ENCODE measurements around the gene GPRC5D. TPM values are rescaled to one million over a fixed set of nuclear protein-coding genes. Genes with fewer than 3 reads are reported as not detected.

Gene GPRC5D
- total RNA-seq, 4 donors from 2014 or later: 0.95 TPM; not detected in 3

DNA sequence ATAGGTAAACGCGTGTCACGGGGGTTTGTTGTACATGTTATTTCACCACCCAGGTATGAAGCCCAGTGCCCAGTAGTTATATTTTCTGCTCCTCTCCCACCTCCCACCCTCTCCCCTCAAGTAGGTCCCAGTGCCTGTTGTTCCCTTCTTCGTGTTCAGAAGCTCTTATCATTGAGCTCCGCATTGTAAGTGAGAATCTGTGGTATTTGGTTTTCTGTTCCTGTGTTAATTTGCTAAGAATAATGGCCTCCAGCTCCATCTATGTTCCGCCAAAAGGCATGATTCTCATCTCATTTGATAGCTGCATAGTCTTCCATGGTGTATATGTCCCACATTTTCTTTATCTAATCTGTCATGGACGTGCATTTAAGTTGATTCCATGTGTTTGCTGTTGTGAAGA, 6.9 kb upstream of the GPRC5D start:
- no peaks in the 10 kb centered on the region for H3K9me3 ChIP-seq
- H3K27me3 ChIP-seq: no peaks in the 10 kb centered on the region
- intact Hi-C loops (cut with DNase I): no loop called here
- H3K36me3 ChIP-seq: no peaks in the 10 kb centered on the region
- TF ChIP-seq POLR2A (IDR thresholded peaks at IDR 0.05): no peak
- TF ChIP-seq, protein P1, sequence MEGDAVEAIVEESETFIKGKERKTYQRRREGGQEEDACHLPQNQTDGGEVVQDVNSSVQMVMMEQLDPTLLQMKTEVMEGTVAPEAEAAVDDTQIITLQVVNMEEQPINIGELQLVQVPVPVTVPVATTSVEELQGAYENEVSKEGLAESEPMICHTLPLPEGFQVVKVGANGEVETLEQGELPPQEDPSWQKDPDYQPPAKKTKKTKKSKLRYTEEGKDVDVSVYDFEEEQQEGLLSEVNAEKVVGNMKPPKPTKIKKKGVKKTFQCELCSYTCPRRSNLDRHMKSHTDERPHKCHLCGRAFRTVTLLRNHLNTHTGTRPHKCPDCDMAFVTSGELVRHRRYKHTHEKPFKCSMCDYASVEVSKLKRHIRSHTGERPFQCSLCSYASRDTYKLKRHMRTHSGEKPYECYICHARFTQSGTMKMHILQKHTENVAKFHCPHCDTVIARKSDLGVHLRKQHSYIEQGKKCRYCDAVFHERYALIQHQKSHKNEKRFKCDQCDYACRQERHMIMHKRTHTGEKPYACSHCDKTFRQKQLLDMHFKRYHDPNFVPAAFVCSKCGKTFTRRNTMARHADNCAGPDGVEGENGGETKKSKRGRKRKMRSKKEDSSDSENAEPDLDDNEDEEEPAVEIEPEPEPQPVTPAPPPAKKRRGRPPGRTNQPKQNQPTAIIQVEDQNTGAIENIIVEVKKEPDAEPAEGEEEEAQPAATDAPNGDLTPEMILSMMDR (IDR thresholded peaks at IDR 0.05): no peak
- DNase-seq: no peak
- H3K27ac ChIP-seq: no peak overlapping the region
- WGBS, 2 donors: 75 to 81% methylated on average over 7 of the region's 7 CpGs
- H3K4me3 ChIP-seq: no peak overlapping the region
- no peaks in the 10 kb centered on the region for H3K4me1 ChIP-seq

DNA sequence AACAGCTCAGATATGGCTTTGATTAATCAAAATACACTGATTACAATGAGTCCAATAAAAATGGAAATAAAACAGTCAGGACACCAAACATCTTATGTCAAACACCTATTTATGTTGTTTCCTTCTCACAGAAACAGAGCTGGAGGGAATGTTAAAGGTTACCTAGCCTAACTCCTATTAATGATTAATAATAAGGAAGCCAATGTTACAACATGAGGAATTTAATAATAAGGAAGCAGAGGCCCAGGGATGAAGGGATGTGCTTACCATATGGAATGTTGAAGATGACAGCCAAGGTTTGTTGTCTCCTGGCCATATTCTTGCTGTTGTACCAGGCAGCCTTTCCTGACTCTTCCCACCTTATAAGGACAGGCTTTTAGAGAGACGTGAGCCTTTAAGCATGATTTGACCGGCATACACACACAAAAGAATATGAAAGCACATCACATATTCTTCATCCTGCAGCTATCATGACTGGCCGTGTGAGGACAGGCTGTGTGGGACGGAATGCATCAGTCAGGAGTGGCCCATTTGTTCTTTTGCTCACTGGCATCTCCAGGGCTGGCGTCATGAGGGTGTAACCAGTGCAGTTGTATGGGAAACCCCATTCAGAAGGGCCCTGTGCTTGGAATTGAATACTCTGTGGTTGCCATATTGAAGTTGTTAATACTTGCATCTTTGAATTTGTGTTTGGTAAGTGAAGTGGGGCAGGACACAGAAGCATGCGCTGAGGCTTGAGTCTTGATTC, 3.1 kb upstream of the GPRC5D start:
- WGBS, 2 donors: 94% methylated on average over 6 of the region's 6 CpGs
- intact Hi-C loops (cut with DNase I): no loop called here
- Histone ChIP-seq H3K4me3 (no peak overlapping the region), H3K9me3 (no peaks in the 10 kb centered on the region), H3K4me1 (no peaks in the 10 kb centered on the region), H3K27ac (no peak overlapping the region), H3K36me3 (peaks cover 0 to 1% (median 0%) of the 10 kb centered on the region in 3 donors), H3K27me3 (no peaks in the 10 kb centered on the region)
- no peak for TF ChIP-seq POLR2A (IDR thresholded peaks at IDR 0.05)
- TF ChIP-seq, protein P1 (IDR thresholded peaks at IDR 0.05): no peak
- no peak for DNase-seq

DNA sequence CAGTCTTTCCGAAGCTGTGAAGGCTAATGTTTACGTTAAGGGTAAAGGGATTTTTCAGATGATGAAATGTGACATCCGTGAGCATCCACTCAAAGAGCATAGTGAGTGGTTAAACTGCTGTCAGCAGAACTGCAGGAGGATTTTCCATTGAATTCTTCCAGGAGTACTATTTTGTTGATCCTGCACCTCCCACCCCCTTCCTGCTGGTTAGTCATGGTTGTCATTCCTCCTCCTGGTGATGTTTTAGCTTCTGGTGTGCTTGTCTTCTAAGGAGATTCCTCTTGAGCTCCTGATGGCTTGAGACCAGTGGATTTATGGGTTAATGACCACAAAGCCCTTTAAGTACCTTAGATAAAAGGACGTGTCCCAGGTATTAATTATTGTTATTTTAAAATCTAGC, 2.4 kb upstream of the GPRC5D start:
- WGBS, 2 donors: 78 to 83% methylated on average over 4 of the region's 4 CpGs

DNA sequence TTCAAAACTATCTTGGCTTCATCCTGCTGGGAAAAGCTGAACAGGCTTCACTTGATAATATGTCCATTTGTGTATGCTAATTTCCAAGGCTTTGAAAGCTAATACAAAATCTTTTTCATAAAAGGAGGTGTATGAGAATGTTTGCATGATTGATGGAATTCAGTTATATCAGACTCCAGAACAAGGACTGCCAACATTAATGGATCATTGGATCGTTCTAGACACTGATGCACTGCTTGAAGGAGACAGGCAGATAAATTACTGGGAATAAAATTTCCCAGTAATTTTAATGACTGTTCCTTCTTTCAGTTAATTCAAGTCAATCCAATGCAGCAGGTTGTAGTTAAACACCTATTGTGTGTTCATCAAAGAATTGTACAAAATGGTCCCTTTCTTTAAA, 466 bp downstream of the GPRC5D start:
- Histone ChIP-seq H3K4me3 (no peak overlapping the region), H3K9me3 (no peaks in the 10 kb centered on the region), H3K36me3 (peaks cover 0 to 11% (median 0%) of the 10 kb centered on the region in 3 donors), H3K27me3 (no peaks in the 10 kb centered on the region), H3K27ac (no peak overlapping the region), H3K4me1 (no peaks in the 10 kb centered on the region)
- TF ChIP-seq, protein P1 (IDR thresholded peaks at IDR 0.05): no peak
- TF ChIP-seq POLR2A (IDR thresholded peaks at IDR 0.05): no peak
- intact Hi-C loops (cut with DNase I): no loop called here
- WGBS, 2 donors: 92 to 94% methylated on average over 1 of the region's 1 CpG
- no peak for DNase-seq

More for the DNA sequence above, 2.4 kb upstream of the GPRC5D start:
- no peak overlapping the region for H3K27ac ChIP-seq
- H3K9me3 ChIP-seq: no peaks in the 10 kb centered on the region
- TF ChIP-seq POLR2A (IDR thresholded peaks at IDR 0.05): no peak
- TF ChIP-seq, protein P1 (IDR thresholded peaks at IDR 0.05): no peak
- no peaks in the 10 kb centered on the region for H3K27me3 ChIP-seq
- intact Hi-C loops (cut with DNase I): no loop called here
- no peaks in the 10 kb centered on the region for H3K4me1 ChIP-seq
- H3K36me3 ChIP-seq: peaks cover 0 to 8% (median 0%) of the 10 kb centered on the region in 3 donors
- DNase-seq: no peak
- no peak overlapping the region for H3K4me3 ChIP-seq

DNA sequence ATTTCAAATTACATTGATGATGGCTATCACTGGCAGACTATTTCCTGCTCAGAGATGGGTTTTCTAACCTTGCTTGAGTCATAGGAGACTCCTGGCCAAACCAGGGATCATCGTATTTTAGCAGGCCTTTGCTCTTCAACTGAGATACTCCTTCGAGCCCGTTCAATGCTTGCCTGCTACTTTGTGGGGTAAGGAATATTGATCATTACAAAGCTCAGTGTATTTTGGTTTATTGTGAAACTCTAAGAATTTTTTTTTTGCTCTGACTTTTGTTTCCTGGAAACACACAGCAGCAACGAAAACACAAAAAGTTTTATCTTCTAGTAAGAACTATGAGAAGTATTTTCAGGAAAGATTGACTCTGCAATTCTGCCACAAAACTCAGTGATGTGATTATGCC, 4.1 kb downstream of the GPRC5D start:
- WGBS, 2 donors: 74 to 85% methylated on average over 4 of the region's 4 CpGs

More for the DNA sequence above, 4.1 kb downstream of the GPRC5D start:
- H3K27me3 ChIP-seq: no peaks in the 10 kb centered on the region
- H3K4me1 ChIP-seq: no peaks in the 10 kb centered on the region
- intact Hi-C loops (cut with DNase I): no loop called here
- H3K4me3 ChIP-seq: no peak overlapping the region
- TF ChIP-seq, protein P1 (IDR thresholded peaks at IDR 0.05): no peak
- no peak for TF ChIP-seq POLR2A (IDR thresholded peaks at IDR 0.05)
- DNase-seq: no peak
- no peak overlapping the region for H3K27ac ChIP-seq
- peaks cover 0 to 11% (median 0%) of the 10 kb centered on the region in 3 donors for H3K36me3 ChIP-seq
- H3K9me3 ChIP-seq: no peaks in the 10 kb centered on the region
